SH-SY5Y (cell line): Measurements from ENCODE around the gene CTBP2.

ENCODE experiments used
- GATA2 ChIP-seq: IDR thresholded peaks from 2 replicates; pipeline ENCODE4 v1.6.1; 2011; ENCODE audit warnings: mild to moderate bottlenecking, low read depth, low read length
- GATA3 ChIP-seq: IDR thresholded peaks from 2 replicates; pipeline ENCODE4 v1.6.1; 2011; ENCODE audit warnings: low read depth, mild to moderate bottlenecking, low read length, moderate library complexity

Gene CTBP2

GRCh38 chr10:125166658-125167057 lies 6.3 kb upstream of the CTBP2 start:
- TF ChIP-seq GATA2 (no peak), GATA3 (no peak)

GRCh38 chr10:125165584-125166573 lies 5.5 kb upstream of the CTBP2 start:
- TF ChIP-seq GATA3 = no peak
- no peak for TF ChIP-seq GATA2

- TF ChIP-seq GATA2 (no peak), GATA3 (no peak)
Observed at GRCh38 chr10:125164421-125164820, 4.1 kb upstream of the CTBP2 start.

- TF ChIP-seq GATA2 (no peak), GATA3 (no peak)
Observed at GRCh38 chr10:125163803-125164202, 3.4 kb upstream of the CTBP2 start.

- no peak for TF ChIP-seq GATA2
- no peak for TF ChIP-seq GATA3
Observed at GRCh38 chr10:125162120-125162931, 2.0 kb upstream of the CTBP2 start.

GRCh38 chr10:125161707-125162119 lies 1.4 kb upstream of the CTBP2 start:
- no peak for TF ChIP-seq GATA3
- TF ChIP-seq GATA2 = no peak

GRCh38 chr10:125160856-125161706 lies 718 bp upstream of the CTBP2 start:
- TF ChIP-seq GATA3 = no peak
- TF ChIP-seq GATA2 = no peak

GRCh38 chr10:125159486-125159931 lies 854 bp downstream of the CTBP2 start:
- TF ChIP-seq GATA2 (no peak), GATA3 (no peak)

- TF ChIP-seq GATA2 = no peak
- TF ChIP-seq GATA3 = no peak
Observed at GRCh38 chr10:125158601-125159485, 1.5 kb downstream of the CTBP2 start.

GRCh38 chr10:125158275-125158600 lies 2.1 kb downstream of the CTBP2 start:
- TF ChIP-seq GATA2 (no peak), GATA3 (no peak)

GRCh38 chr10:125157505-125157904 lies 2.9 kb downstream of the CTBP2 start:
- TF ChIP-seq GATA2 = no peak
- TF ChIP-seq GATA3 = no peak

- TF ChIP-seq GATA2 (no peak), GATA3 (no peak)
Observed at GRCh38 chr10:125156739-125157480, 3.5 kb downstream of the CTBP2 start.

- TF ChIP-seq GATA2 = no peak
- TF ChIP-seq GATA3 = no peak
Observed at GRCh38 chr10:125156196-125156595, 4.2 kb downstream of the CTBP2 start.
